Gastroesophageal sphincter (tissue), 4 donors: Measurements from ENCODE around the gene CHCHD6. TPM values are rescaled to one million over a fixed set of nuclear protein-coding genes. Genes with fewer than 3 reads are reported as not detected.

Experiments used
- ATAC-seq: fragments of 150-250 bp; one replicate; pipeline ENCODE4 v1.9.1; 2016; ENCODE audit warnings: mild to moderate bottlenecking, moderate library complexity
- H3K27ac ChIP-seq, 4 donors: fragments of 200-600 bp; sonication (generic) in 3 of 4; 1 replicate in 3 of 4; 2 replicates in 1 of 4; pipeline ENCODE4 v1.5.1; 2016 to 2019
- H3K27me3 ChIP-seq: fragments of 200-600 bp; sonication (generic); one replicate; pipeline ENCODE4 v1.5.1; 2019
- H3K36me3 ChIP-seq, 2 donors: fragments of 200-600 bp; sonication (generic); one replicate each; pipeline ENCODE4 v1.5.1; 2019; ENCODE audit warnings: control low read depth in 1 of 2
- H3K4me1 ChIP-seq, 3 donors: fragments of 200-600 bp; sonication (generic); 1 replicate in 2 of 3; 2 replicates in 1 of 3; pipeline ENCODE4 v1.5.1; 2016 to 2019; ENCODE audit warnings: control low read depth in 2 of 3
- H3K4me3 ChIP-seq, 2 donors: fragments of 200-600 bp; sonication (generic); one replicate each; pipeline ENCODE4 v1.5.1; 2019; ENCODE audit warnings: mild to moderate bottlenecking in 1 of 2, moderate library complexity in 1 of 2
- H3K9me3 ChIP-seq, 3 donors: fragments of 200-600 bp; sonication (generic); one replicate each; pipeline ENCODE4 v1.5.1; 2017 to 2019; ENCODE audit warnings: control low read depth in 2 of 3
- EP300 ChIP-seq: sonication (generic); formaldehyde crosslinking; IDR thresholded peaks from one replicate; pipeline ENCODE4 v1.6.1; 2017; ENCODE audit warnings: antibody characterized with exemption, mild to moderate bottlenecking
- POLR2A ChIP-seq, 2 donors: fragments of 450-650 bp; IDR thresholded peaks; one replicate each; pipeline ENCODE4 v1.6.1; 2017; ENCODE audit warnings: antibody characterized with exemption in 2 of 2, mild to moderate bottlenecking in 2 of 2, moderate library complexity in 1 of 2
- POLR2AphosphoS5 ChIP-seq: sonication (generic); formaldehyde crosslinking; IDR thresholded peaks from one replicate; pipeline ENCODE4 v1.6.1; 2017; ENCODE audit warnings: antibody characterized with exemption
- WGBS, 2 donors: methylation state at CpG; one replicate each; pipeline ENCODE4 v1.1.5; 2018; ENCODE audit warnings: low coverage in 1 of 2; 5-methylcytosine and 5-hydroxymethylcytosine counted together
- total RNA-seq, 4 donors: library from RNA; depleted of rRNA; stranded (reverse); fragments of >200 nt; gene quantifications; one replicate each; pipeline ENCODE4 v1.1.0, GENCODE V29; 2016
- TF ChIP-seq, protein P1 (sequence below), 4 experiments: fragments of 200-600 bp in 2 of 4; fragments of 450-650 bp in 2 of 4; sonication (generic) in 1 of 4; IDR thresholded peaks; one replicate each; pipeline ENCODE4 v1.5.1; 2017 to 2019; ENCODE audit warnings: antibody characterized with exemption in 4 of 4, mild to moderate bottlenecking in 2 of 4, moderate library complexity in 2 of 4

CHCHD6 gene
- total RNA-seq, 4 donors from 2014 or later = 8.5 to 37.2 (median 15.2) TPM

DNA sequence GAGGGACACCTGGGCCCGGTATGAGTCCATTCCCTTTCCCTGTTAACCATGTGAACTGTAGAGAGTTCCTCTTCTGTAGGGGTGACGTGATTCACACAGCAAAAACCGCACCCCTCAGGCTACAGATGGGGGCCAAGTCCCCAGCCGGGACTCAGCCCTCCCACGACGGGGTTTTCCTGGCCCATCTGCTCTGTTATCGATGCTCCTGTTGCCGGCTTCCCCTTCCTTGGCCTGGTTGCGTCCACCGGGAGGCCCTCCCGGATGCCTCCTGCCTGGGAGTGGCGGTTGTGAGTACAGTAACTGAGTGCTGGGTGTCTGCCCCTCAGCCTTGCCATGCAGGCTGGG is 278.1 kb downstream of the CHCHD6 start:
- 0% methylated on average over 1 of the region's 12 CpGs; no CpG with 5 or more reads in 1 of the 2 donors for whole genome bisulfite sequencing, 2 donors
- Histone ChIP-seq H3K4me1 (peaks cover 0 to 47% (median 28%) of the 10 kb centered on the region in 3 donors), H3K27me3 (peaks cover 18% of the 10 kb centered on the region), H3K4me3 (peak overlapping the region; percentile 37 to 91), H3K27ac (peak overlapping the region in 3 of 4 donors; percentile 76 to 90 (median 85)), H3K36me3 (no peaks in the 10 kb centered on the region), H3K9me3 (no peaks in the 10 kb centered on the region)
- TF ChIP-seq EP300 (no peak), POLR2A (IDR thresholded peaks at IDR 0.05) (no peak), POLR2AphosphoS5 (no peak)
- TF ChIP-seq, protein P1, sequence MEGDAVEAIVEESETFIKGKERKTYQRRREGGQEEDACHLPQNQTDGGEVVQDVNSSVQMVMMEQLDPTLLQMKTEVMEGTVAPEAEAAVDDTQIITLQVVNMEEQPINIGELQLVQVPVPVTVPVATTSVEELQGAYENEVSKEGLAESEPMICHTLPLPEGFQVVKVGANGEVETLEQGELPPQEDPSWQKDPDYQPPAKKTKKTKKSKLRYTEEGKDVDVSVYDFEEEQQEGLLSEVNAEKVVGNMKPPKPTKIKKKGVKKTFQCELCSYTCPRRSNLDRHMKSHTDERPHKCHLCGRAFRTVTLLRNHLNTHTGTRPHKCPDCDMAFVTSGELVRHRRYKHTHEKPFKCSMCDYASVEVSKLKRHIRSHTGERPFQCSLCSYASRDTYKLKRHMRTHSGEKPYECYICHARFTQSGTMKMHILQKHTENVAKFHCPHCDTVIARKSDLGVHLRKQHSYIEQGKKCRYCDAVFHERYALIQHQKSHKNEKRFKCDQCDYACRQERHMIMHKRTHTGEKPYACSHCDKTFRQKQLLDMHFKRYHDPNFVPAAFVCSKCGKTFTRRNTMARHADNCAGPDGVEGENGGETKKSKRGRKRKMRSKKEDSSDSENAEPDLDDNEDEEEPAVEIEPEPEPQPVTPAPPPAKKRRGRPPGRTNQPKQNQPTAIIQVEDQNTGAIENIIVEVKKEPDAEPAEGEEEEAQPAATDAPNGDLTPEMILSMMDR (IDR thresholded peaks at IDR 0.05) = no peak
- no peak for ATAC-seq

DNA sequence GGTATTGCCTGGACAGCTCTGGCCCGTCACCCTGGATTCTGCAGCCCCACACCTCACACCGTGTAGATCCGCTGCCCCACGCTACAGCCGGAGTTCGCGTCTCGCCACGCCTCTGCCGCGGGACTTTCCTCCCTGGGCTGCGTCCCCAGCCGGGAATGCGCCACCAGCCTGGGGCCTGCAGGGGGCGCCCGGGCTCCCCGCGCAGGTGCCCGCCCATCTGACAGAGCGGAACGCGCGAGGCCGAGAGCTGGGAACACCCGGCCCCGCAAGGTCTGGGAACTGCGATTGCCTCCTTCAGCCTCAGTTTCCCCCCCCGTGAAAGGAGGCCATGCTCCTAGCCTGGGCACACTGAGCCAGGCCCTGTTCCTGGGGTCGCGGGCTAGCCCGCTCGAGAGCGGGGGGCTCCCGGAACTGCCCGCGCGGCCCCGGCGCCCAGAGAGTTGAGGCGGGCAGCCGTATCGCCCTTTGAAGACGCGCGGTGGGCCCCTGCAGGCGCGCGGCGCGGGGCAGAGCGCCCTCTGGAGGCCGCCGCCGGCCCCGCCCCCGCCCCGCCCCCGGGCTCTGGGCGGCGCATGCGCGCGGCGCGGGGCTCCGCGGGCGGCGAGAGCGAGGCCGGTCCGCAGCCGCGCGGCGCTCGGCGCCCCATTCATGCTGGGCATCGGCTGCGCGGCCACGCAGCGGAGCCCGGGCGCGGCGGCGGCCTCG is 278.6 kb downstream of the CHCHD6 start, which contains the start of gene PLXNA1:
PLXNA1 (plus strand) TSS at position 645 of the 705 bp plus-strand sequence. CDS start 5,479 bp downstream, outside the sequence.
- Histone ChIP-seq H3K4me1 (peaks cover 0 to 52% (median 29%) of the 10 kb centered on the region in 3 donors), H3K9me3 (no peaks in the 10 kb centered on the region), H3K4me3 (peak within 1 kb of the TSS; percentile 77 to 91), H3K27me3 (peaks cover 18% of the 10 kb centered on the region), H3K27ac (peak within 1 kb of the TSS; percentile 48 to 90 (median 80)), H3K36me3 (no peaks in the 10 kb centered on the region)
- ATAC-seq = peak; percentile 89
- WGBS, 2 donors = no CpG with 5 or more reads among the region's 89 CpGs
- TF ChIP-seq, protein P1 (IDR thresholded peaks at IDR 0.05) = peak in 3 of 4 experiments; percentile 84 to 93 (median 85)
- TF ChIP-seq POLR2AphosphoS5 (no peak), POLR2A (IDR thresholded peaks at IDR 0.05) (no peak), EP300 (no peak)

DNA sequence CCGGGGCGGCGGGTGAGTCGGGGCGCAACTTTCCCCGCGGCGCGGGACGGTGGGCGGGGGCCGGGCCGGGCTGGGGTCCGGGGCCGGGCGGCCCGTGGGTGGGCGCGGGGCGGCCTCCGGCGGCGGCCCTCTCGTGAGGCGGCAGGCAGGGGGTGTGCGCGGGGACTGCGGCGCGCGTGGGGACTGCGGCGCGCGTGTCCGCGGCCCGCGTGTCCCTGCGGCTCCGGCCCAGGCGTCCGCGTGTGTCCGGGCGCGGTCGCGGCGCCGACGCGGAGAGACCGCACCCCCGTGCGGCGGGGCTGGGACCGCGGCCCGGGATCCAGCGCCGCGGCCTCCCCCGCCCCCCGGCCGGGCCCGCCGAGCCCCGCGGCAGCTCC is 279.2 kb downstream of the CHCHD6 start:
- peak overlapping the region; percentile 77 to 91 for H3K4me3 ChIP-seq
- no peaks in the 10 kb centered on the region for H3K9me3 ChIP-seq
- H3K27ac ChIP-seq = peak overlapping the region in 3 of 4 donors; percentile 43 to 81 (median 47)
- peaks cover 0 to under 1% of the 10 kb centered on the region in 2 donors for H3K36me3 ChIP-seq
- H3K27me3 ChIP-seq = peaks cover 18% of the 10 kb centered on the region
- H3K4me1 ChIP-seq = peaks cover 0 to 54% (median 29%) of the 10 kb centered on the region in 3 donors
- WGBS, 2 donors = no CpG with 5 or more reads among the region's 70 CpGs
- peak; percentile 22 for ATAC-seq
- TF ChIP-seq EP300 = no peak
- TF ChIP-seq, protein P1 (IDR thresholded peaks at IDR 0.05) = peak in 1 of 4 experiments; percentile 7

DNA sequence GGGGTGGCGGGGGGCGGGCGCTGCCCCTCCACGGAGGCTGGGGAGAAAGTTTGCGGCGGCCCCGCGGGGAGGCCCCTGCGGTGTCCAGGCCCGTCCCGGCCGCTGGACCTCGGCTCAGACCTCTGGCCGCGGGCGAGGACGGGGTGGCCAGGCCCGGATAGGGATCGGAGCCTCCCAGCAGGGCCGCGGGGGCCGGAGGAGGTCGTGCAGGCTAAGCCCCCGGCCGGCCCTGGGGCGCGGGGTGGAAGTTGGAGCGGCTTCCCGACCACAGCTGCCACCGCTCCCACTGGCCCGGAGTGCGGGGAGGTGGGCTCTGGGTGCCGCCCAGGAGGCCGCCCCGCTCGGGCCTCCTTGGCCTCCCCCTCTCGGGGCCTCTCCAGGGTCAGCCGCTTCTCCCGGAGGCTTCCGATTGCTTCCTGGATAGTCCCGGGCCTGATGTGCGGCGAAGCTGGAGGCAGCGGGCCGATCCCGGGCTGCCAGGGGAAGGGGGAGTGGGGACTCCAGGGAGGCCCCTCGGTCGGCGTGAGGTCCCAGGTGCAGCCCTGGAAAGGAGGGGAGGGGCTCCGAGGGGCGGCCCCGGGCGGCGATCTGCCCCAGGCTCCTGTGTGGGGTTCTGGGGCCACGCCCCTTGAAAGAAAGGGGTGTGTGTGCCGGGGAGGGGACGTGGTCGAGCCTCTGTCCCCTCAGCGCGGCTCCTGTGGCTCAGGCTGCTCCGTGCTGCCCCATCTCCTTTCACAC is 279.8 kb downstream of the CHCHD6 start:
- peak overlapping the region in 3 of 4 donors; percentile 43 to 81 (median 47) for H3K27ac ChIP-seq
- H3K36me3 ChIP-seq = peaks cover 0 to 6% of the 10 kb centered on the region in 2 donors
- ATAC-seq = peak; percentile 0
- 0 to 21% methylated on average over 4 to 9 of the region's 61 CpGs for WGBS, 2 donors
- TF ChIP-seq EP300 = no peak
- TF ChIP-seq, protein P1 (IDR thresholded peaks at IDR 0.05) = peak in 1 of 4 experiments; percentile 1
- peaks cover 16% of the 10 kb centered on the region for H3K27me3 ChIP-seq
- H3K9me3 ChIP-seq = no peaks in the 10 kb centered on the region
- peak overlapping the region; percentile 77 to 91 for H3K4me3 ChIP-seq
- H3K4me1 ChIP-seq = peaks cover 0 to 54% (median 29%) of the 10 kb centered on the region in 3 donors
